Psoas muscle (tissue), 8 donors: Measurements from ENCODE around the gene GABRB1. TPM values are rescaled to one million over a fixed set of nuclear protein-coding genes. Genes with fewer than 3 reads are reported as not detected.

Source experiments
- ATAC-seq, 4 donors: fragments of 200-7000 bp; cut with Tn5 transposase; one replicate each; pipeline ENCODE4 v1.9.1; 2020; ENCODE audit warnings: moderate library complexity in 3 of 4, mild to moderate bottlenecking in 2 of 4
- DNase-seq, 2 donors: peaks; one replicate each; pipeline ENCODE4 v3.0.0-alpha.2; 2020
- H3K27ac ChIP-seq: fragments of 200-600 bp; one replicate; pipeline ENCODE4 v1.8.0; 2022
- H3K27me3 ChIP-seq, 3 donors: fragments of 200-600 bp in 1 of 3; one replicate each; pipeline versions ENCODE4 v1.6.1 to v1.8.0; 2013 to 2022; ENCODE audit warnings: low read length in 2 of 3, mild to moderate bottlenecking in 2 of 3, moderate library complexity in 1 of 3; ENCODE audit not compliant: insufficient read depth in 3 of 3
- H3K36me3 ChIP-seq, 2 donors: fragments of 200-600 bp in 1 of 2; one replicate each; pipeline versions ENCODE4 v1.6.1 to v1.8.0; 2013 to 2022; ENCODE audit warnings: low read depth in 1 of 2, mild to moderate bottlenecking in 1 of 2, moderate library complexity in 1 of 2; ENCODE audit not compliant: insufficient read depth in 1 of 2
- H3K4me1 ChIP-seq: fragments of 200-600 bp; one replicate; pipeline ENCODE4 v1.8.0; 2022
- H3K4me3 ChIP-seq: fragments of 200-600 bp; one replicate; pipeline ENCODE4 v1.8.0; 2022; ENCODE audit warnings: mild to moderate bottlenecking
- H3K9me3 ChIP-seq: fragments of 200-600 bp; one replicate; pipeline ENCODE4 v1.8.0; 2022
- WGBS, 3 donors: extraction: QIAGEN DNeasy Blood & Tissue Kit; methylation state at CpG; one replicate each; pipeline versions ENCODE4 v1.1.6 to v1.1.7; 2013; 5-methylcytosine and 5-hydroxymethylcytosine counted together
- intact Hi-C, 2 donors: fragments of 100-400 bp; cut with DNase I; formaldehyde crosslinking; loops; one replicate each; pipeline versions ENCODE4 v1.11.0 to v1.14.2; 2022
- polyA plus RNA-seq, 3 donors: library from polyadenylated mRNA; stranded (reverse); fragments of 200-250 nt; gene quantifications; one replicate each; pipeline ENCODE4 v1.2.3, GENCODE V29; 2013
- total RNA-seq, 4 donors: library from RNA; stranded (reverse); fragmentation: NEBNext Ultra II Directional in 2 of 4; extraction: Animal tissue kit (Norgen Biotek cat#: 25700) in 2 of 4; gene quantifications; one replicate each; pipeline versions ENCODE4 v1.2.1 to v1.2.4, GENCODE V29; 2021 to 2023
- TF ChIP-seq, protein P1 (sequence below): fragments of 200-600 bp; IDR thresholded peaks from one replicate; pipeline ENCODE4 v1.8.0; 2022; ENCODE audit warnings: antibody characterized with exemption
- donor health status: healthy with polysubstance abuse.
- donor health status: DM: no; HTN: no; CAD: no; lungs with moderate emphysema.
- donor health status: Bipolar disorder and iron deficiency.
- donor health status: healthy.
- donor health status: DM: yes; HTN: yes; CAD: no.
- donor health status: DM: no; HTN: no; CAD: no.
- donor health status: DM: no; HTN: no; CAD: no.
- donor health status: DM: yes; HTN: yes; CAD: no.

The GABRB1 gene
- total and polyA plus RNA-seq, 7 donors = not detected

DNA sequence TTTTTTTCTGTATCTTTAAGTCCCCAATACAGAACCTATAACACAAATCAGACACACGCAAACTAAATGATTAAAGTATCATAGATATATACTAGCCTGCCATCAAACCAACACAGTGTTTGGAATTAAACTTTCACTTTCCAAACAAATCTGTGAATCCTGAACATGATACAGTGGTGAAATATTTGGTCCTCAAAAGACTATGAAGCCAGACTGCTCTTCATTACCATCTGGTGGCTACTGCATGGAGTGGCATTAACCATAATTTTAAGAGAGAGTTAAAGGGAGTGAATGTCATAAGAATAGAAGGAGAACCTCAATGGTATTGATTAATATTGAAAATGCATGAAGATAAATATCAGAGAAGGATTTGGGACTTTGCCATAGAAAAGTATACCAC, 28.8 kb upstream of the GABRB1 start:
- TF ChIP-seq, protein P1, sequence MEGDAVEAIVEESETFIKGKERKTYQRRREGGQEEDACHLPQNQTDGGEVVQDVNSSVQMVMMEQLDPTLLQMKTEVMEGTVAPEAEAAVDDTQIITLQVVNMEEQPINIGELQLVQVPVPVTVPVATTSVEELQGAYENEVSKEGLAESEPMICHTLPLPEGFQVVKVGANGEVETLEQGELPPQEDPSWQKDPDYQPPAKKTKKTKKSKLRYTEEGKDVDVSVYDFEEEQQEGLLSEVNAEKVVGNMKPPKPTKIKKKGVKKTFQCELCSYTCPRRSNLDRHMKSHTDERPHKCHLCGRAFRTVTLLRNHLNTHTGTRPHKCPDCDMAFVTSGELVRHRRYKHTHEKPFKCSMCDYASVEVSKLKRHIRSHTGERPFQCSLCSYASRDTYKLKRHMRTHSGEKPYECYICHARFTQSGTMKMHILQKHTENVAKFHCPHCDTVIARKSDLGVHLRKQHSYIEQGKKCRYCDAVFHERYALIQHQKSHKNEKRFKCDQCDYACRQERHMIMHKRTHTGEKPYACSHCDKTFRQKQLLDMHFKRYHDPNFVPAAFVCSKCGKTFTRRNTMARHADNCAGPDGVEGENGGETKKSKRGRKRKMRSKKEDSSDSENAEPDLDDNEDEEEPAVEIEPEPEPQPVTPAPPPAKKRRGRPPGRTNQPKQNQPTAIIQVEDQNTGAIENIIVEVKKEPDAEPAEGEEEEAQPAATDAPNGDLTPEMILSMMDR = no peak
- no peaks in the 10 kb centered on the region for H3K9me3 ChIP-seq
- H3K4me3 ChIP-seq = no peak overlapping the region
- intact Hi-C loops = no loop called here
- 77 to 87% (median 84%) methylated on average over 1 of the region's 1 CpG for WGBS, 3 donors
- H3K4me1 ChIP-seq = no peaks in the 10 kb centered on the region
- no peak overlapping the region for H3K27ac ChIP-seq
- H3K36me3 ChIP-seq = no peaks in the 10 kb centered on the region
- ATAC-seq (no peak), DNase-seq (no peak)
- no peaks in the 10 kb centered on the region for H3K27me3 ChIP-seq

DNA sequence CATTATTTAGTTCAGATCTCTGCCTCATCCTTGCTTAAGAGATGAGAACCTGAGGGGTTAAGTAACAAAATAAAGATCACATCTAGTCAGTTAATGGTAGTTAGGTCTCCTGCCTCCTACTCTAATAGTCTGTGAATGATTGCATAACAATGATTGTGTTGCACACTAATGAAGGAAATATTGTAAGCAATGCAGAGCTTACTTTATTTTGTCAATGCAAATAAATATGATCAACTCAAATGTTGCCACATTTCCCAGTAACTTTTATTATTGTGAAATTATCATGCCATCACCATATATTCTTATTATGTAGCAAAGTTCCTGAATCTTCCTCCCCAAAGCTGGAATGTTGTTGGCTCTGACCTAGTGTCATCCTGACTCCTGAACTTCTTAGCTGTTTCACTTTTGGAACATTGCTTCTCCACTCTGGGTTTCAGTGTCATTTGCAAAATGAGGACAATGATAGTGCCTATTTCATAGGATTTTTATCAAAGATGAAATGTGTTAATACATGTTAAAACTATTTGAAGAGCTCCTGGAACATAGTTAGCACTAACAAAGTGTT, 20.9 kb upstream of the GABRB1 start:
- Histone ChIP-seq H3K9me3 (no peaks in the 10 kb centered on the region), H3K27ac (no peak overlapping the region), H3K27me3 (no peaks in the 10 kb centered on the region), H3K36me3 (no peaks in the 10 kb centered on the region), H3K4me1 (no peaks in the 10 kb centered on the region), H3K4me3 (no peak overlapping the region)
- DNase-seq = no peak
- ATAC-seq = no peak
- TF ChIP-seq, protein P1 = no peak
- intact Hi-C loops = no loop called here

DNA sequence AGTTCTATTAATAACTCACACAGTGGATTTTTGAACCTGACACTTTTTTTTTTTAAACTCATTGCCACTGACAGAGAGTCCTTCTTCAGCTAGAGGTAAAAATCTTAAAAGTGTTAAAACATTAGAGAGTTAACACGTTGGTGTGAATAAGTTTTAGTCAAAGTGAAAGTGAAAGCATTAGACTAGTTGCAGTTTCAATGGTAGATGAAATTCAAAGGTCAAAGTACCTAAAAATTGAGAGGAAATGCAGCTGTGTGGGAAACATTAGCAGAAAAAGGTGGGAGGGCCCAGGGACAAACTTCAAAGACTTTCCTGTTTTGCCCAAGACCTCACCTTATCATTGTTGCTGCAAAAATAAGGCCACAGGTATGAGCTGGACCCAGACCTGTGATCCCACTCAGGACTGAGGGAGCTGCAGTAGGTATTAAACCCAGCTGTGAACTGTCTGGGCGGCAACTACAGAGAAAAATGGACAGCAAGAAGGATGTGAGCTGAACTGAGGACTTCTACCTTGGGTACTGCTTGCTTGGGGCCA, 20.4 kb upstream of the GABRB1 start:
- H3K4me3 ChIP-seq = no peak overlapping the region

DNA sequence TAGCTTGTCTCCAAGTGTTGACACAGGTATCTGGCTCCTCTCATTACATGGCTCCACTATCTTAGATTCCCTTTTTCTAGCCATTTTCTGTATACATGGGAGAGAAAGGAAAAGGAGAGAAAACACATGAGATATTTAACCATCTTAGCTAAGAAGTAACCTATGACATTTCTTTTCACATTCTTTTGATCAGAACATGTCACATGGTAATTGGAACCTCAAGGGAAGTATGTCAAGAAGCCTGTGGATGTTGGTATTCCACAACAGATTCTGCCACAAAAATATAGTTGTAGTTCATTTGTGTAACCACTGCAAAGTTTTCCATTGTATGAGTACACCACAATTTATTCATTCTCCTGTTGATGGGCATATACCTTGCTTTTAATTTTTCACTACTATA, 18.7 kb upstream of the GABRB1 start:
- H3K9me3 ChIP-seq = no peaks in the 10 kb centered on the region
- H3K27ac ChIP-seq = no peak overlapping the region
- H3K27me3 ChIP-seq = no peaks in the 10 kb centered on the region
- H3K36me3 ChIP-seq = no peaks in the 10 kb centered on the region
- intact Hi-C loops = no loop called here
- TF ChIP-seq, protein P1 = no peak
- no peak overlapping the region for H3K4me3 ChIP-seq
- no peak for ATAC-seq
- DNase-seq = no peak
- H3K4me1 ChIP-seq = no peaks in the 10 kb centered on the region

More for the DNA sequence above, 20.4 kb upstream of the GABRB1 start:
- intact Hi-C loops = no loop called here
- no peaks in the 10 kb centered on the region for H3K36me3 ChIP-seq
- ATAC-seq (no peak), DNase-seq (no peak)
- no peaks in the 10 kb centered on the region for H3K27me3 ChIP-seq
- no peaks in the 10 kb centered on the region for H3K9me3 ChIP-seq
- TF ChIP-seq, protein P1 = no peak
- no peaks in the 10 kb centered on the region for H3K4me1 ChIP-seq
- H3K27ac ChIP-seq = no peak overlapping the region
- WGBS, 3 donors = 33 to 51% (median 44%) methylated on average over 2 of the region's 2 CpGs

DNA sequence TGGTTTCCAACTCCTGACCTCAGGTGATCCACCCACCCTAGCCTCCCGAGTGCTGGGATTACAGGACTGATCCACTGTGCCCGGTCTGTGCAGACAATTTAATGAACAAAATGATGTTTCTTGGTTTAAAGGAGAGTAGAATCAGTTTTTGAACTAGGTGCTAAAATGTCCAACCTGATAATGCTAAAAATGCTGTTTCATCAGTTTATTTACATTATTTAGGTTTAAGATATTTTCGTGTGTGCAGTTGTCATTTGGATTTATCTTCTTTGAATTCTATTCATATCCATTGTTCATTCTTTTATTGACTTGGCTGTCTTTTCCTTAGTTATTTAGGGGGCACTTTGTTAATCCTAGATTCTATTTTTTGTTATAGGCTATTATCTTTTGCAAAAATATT, 18.0 kb upstream of the GABRB1 start:
- Histone ChIP-seq H3K27me3 (no peaks in the 10 kb centered on the region), H3K9me3 (no peaks in the 10 kb centered on the region), H3K27ac (no peak overlapping the region), H3K36me3 (no peaks in the 10 kb centered on the region), H3K4me1 (no peaks in the 10 kb centered on the region), H3K4me3 (no peak overlapping the region)
- 75 to 79% (median 78%) methylated on average over 3 of the region's 3 CpGs for WGBS, 3 donors
- ATAC-seq (no peak), DNase-seq (no peak)
- TF ChIP-seq, protein P1 = no peak
- intact Hi-C loops = no loop called here
